KMS-11 (cell line): Measurements from ENCODE around the gene RTF2.

Source experiments
- H2AFZ ChIP-seq: fragments of 200-600 bp; sonication (generic); 2 replicates; pipeline ENCODE4 v1.6.1; 2016; ENCODE audit warnings: antibody characterized with exemption, mixed run types, low read depth
- H3K27ac ChIP-seq: fragments of 200-600 bp; sonication (generic); 2 replicates; pipeline ENCODE4 v1.6.1; 2016; ENCODE audit warnings: mild to moderate bottlenecking, mixed run types
- H3K27me3 ChIP-seq: fragments of 200-600 bp; sonication (generic); 2 replicates; pipeline ENCODE4 v1.6.1; 2017; ENCODE audit warnings: mild to moderate bottlenecking, low read depth, mixed run types, moderate library complexity; ENCODE audit not compliant: insufficient read depth
- H3K36me3 ChIP-seq: fragments of 200-600 bp; sonication (generic); 2 replicates; pipeline ENCODE4 v1.6.1; 2017; ENCODE audit warnings: mild to moderate bottlenecking, mixed run types; ENCODE audit not compliant: insufficient read depth
- H3K4me1 ChIP-seq: fragments of 200-600 bp; sonication (generic); 2 replicates; pipeline ENCODE4 v1.6.1; 2016; ENCODE audit warnings: mild to moderate bottlenecking, low read depth, mixed run types; ENCODE audit not compliant: poor library complexity, severe bottlenecking
- H3K4me2 ChIP-seq: fragments of 200-600 bp; sonication (generic); 2 replicates; pipeline ENCODE4 v1.7.0; 2016; ENCODE audit warnings: mild to moderate bottlenecking, mixed run types
- H3K4me3 ChIP-seq: fragments of 200-600 bp; sonication (generic); IDR thresholded peaks from 2 replicates; pipeline ENCODE4 v1.6.1; 2017; ENCODE audit warnings: low read depth, low read length, mixed read lengths; ENCODE audit not compliant: insufficient read depth
- H3K79me2 ChIP-seq: fragments of 200-600 bp; sonication (generic); 2 replicates; pipeline ENCODE4 v1.6.1; 2016; ENCODE audit warnings: low read depth, mixed run types; ENCODE audit not compliant: insufficient read depth
- H3K9ac ChIP-seq: fragments of 200-600 bp; sonication (generic); 2 replicates; pipeline ENCODE4 v1.6.1; 2016; ENCODE audit warnings: mild to moderate bottlenecking, mixed run types
- H4K20me1 ChIP-seq: fragments of 200-600 bp; sonication (generic); 2 replicates; pipeline ENCODE4 v1.6.1; 2016; ENCODE audit warnings: mild to moderate bottlenecking, mixed run types; ENCODE audit not compliant: insufficient read depth
- CTCF ChIP-seq: fragments of 200-600 bp; sonication (generic); conservative IDR thresholded peaks from 2 replicates; pipeline ENCODE4 v1.6.1; 2017; ENCODE audit warnings: low read depth, mild to moderate bottlenecking, antibody characterized with exemption, low read length, moderate library complexity, mixed read lengths

Gene RTF2

GRCh38 chr20:56467968-56468315 is 485 bp upstream of the RTF2 start:
- peak overlapping the region; percentile 98 for H2AFZ ChIP-seq
- H3K27ac ChIP-seq = peak overlapping the region; percentile 20; the same call in 1 of the 2 replicates
- peaks cover 1% of the 10 kb centered on the region; the same call in 1 of the 2 replicates for H3K36me3 ChIP-seq

GRCh38 chr20:56469077-56469449 is 636 bp downstream of the RTF2 start:
- peak overlapping the region; percentile 73 for H3K4me3 ChIP-seq
- H3K27ac ChIP-seq = no peak overlapping the region; the same call in 1 of the 2 replicates
- peaks cover 10% of the 10 kb centered on the region; the same call in 1 of the 2 replicates for H3K36me3 ChIP-seq
- no peak for TF ChIP-seq CTCF
- H3K4me1 ChIP-seq = peaks cover 17% of the 10 kb centered on the region
- no peaks in the 10 kb centered on the region for H4K20me1 ChIP-seq
- H3K79me2 ChIP-seq = peaks cover 33% of the 10 kb centered on the region
- no peaks in the 10 kb centered on the region for H3K27me3 ChIP-seq
- peak overlapping the region; percentile 90 for H3K4me2 ChIP-seq
- 0 out of 2 replicates have a peak overlapping the region, but pooled peaks have one; percentile 98 for H2AFZ ChIP-seq
- peak overlapping the region; percentile 53; the same call in 1 of the 2 replicates for H3K9ac ChIP-seq

More at GRCh38 chr20:56467968-56468315, 485 bp upstream of the RTF2 start:
- Histone ChIP-seq H4K20me1 (no peaks in the 10 kb centered on the region), H3K4me2 (peak overlapping the region; percentile 94), H3K79me2 (peaks cover 33% of the 10 kb centered on the region), H3K4me3 (peak overlapping the region; percentile 27), H3K9ac (peak overlapping the region; percentile 53), H3K27me3 (no peaks in the 10 kb centered on the region), H3K4me1 (peaks cover 17% of the 10 kb centered on the region)
- no peak for TF ChIP-seq CTCF

- Histone ChIP-seq H3K27me3 (no peaks in the 10 kb centered on the region), H3K27ac (no peak overlapping the region), H3K4me2 (no peak overlapping the region), H3K4me1 (no peaks in the 10 kb centered on the region), H2AFZ (no peak overlapping the region), H3K4me3 (no peak overlapping the region), H3K79me2 (no peaks in the 10 kb centered on the region), H3K36me3 (no peaks in the 10 kb centered on the region; the same call in 1 of the 2 replicates), H3K9ac (no peak overlapping the region), H4K20me1 (no peaks in the 10 kb centered on the region)
- no peak for TF ChIP-seq CTCF
These were observed 15.5 kb downstream of the RTF2 start for GRCh38 chr20:56483970-56484369.

- no peak for TF ChIP-seq CTCF
- Histone ChIP-seq H3K36me3 (no peaks in the 10 kb centered on the region; the same call in 1 of the 2 replicates), H2AFZ (no peak overlapping the region), H3K4me1 (no peaks in the 10 kb centered on the region), H3K4me3 (no peak overlapping the region), H3K9ac (no peak overlapping the region), H3K79me2 (no peaks in the 10 kb centered on the region), H3K4me2 (no peak overlapping the region), H3K27ac (no peak overlapping the region), H3K27me3 (no peaks in the 10 kb centered on the region), H4K20me1 (no peaks in the 10 kb centered on the region)
These were observed 18.8 kb downstream of the RTF2 start for GRCh38 chr20:56487216-56487615.
